Stimulated activated naive CD4-positive, alpha-beta T cell treated with Interleukin-2 at 50 U/mL for 16 hours (primary cell): ENCODE measurements around the gene FAM53B.

Experiments used
- DNase-seq: peaks from one replicate; lab custom pipeline; 2025; lab: John Stamatoyannopoulos, UW

FAM53B gene

DNA sequence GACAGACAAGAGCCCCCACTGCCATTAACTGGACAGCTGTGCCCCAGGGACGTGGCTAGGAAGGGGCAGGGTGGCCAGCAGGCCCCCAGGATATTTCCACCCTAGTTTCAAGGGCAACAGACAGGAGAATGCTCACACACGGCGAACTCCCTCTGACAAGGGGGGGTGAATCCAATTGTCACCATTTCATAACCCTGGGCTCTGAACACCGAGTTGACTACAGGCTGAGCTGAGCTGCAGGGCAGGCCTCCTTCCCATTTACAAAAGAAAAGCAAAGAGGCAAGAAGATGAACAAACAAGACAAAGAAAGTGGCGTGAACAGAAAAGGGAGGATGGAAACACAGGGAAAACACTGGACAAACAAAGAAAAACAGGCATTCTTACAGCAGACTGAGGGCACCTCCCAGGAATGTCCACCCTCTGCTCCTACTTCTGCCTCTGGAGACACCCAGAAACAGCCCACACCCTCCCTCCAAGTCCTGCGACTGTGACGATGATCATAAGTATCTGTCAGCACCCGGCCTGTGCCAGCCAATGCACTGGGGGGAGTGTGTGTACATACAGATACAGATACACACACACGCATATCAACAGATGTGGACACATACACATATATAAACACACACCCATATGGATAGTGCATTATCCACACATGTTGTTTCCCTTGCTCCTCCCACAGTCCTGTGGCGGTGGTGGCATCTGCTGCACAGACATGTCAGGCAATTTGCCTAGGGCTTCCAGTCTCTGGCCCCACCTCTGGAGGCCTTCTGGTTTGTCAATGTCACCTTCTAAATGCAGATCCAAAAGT is 66.2 kb downstream of the FAM53B start:
- no peak for DNase-seq

DNA sequence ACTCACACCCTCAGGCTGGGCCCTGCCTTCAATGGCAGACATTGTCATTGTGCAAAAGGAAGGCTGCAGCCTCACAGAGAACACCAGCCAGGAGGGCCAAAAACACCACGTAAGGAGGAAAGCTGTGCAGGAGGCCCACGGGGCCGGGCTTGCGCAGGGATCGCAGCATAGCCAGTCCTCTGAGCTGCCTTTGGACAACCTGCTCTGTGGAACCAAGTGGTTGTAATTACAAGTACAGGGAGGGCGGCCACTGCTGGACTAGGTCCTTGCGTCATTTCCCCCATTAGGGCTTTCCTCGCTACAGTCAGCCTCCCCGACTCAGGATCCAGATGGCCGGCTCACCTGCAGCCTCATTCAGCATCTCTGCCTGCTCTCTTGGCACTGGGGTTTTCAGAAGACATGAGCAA is 66.9 kb downstream of the FAM53B start:
- DNase-seq, result no peak

DNA sequence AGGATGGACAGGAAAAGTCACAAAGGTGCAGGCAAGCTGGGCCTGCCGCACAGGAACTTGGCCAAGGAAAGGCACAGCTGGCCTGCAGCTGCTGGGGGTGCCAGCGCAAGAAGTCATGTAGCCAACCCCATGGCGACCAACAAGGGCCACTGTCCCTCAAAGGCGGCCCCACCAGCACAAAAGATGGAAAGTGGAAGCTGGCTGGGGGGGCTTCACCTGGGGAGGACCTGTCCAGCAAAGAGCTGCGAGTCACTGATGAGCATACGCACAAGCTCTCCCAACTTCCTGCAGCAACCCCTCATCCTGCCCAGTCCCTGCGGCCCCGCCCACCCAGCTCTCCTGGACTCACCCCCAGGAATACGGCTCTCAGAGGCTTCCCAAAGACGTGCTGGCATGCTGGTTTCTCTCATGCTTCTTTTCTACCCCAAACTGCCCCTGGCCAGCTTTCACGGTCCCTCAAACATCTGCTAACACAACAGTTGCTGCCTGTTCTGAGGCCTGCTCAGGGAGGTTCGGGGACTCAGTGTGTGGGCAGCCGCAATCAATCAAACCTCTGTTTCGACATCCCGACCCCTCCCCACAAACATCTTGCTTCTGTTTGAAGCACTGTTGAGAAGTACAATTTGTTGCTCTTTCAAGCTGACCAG is 67.6 kb downstream of the FAM53B start:
- DNase-seq, result no peak

DNA sequence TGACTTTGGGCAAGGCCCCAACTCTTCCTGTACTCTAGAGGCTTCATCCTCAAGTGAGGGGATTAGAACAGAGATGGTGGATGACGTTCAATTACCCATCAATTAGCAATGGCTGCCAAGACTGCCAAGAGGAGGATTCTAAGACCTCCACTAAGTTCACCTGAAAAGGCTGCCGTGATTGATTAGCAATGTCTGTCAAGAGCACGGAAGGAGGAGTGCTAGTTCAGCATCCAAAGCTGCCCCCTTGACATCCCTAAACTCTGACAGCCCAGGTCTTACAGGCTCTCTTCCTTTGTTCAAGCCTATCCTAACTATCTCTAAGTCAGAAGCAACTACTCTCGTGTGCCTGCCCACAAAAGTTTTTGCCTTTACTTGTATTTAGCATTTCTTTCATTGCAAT is 68.4 kb downstream of the FAM53B start:
- no peak for DNase-seq

DNA sequence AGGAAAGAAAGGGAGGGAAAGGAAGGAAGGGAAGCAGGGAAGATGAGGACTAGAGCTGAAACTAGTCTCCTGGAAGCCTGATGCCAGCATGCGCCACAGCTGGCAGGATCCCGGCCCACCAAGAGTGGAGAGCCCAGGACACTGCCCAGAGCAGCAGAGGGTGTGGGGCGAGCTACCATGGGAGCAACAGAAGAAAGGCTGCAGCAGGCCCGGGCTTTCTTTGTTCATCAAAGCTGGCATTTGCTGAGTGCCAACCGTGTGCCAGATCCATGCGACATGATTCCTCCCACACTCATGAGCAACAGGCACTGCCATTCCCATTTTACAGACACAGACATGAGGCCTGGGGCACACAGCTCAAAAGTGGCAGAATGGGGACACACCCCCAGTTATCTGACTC is 68.9 kb downstream of the FAM53B start:
- no peak for DNase-seq

DNA sequence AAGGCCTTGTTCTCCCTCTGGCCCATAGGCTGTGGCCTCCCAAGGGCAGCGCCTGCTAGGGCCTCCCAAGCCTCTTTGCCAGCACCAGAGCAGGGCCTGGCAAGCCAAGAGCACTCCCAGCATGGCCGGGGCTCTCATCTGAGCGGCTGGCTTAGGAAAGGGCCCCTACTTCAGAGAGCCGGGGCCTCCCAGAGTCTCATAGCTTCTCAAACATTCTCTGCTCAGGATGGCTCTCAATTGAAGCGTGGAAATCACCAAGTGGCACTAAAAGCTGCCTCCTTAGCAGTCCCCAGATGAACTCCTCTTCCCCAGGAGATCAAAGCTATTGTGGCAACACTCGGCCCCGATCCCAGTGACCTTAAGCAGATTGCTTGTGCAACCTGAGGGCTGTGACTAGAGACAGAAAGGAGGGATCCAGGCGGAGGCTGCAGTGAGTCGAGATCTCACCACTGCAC is 69.4 kb downstream of the FAM53B start:
- DNase-seq, result no peak

DNA sequence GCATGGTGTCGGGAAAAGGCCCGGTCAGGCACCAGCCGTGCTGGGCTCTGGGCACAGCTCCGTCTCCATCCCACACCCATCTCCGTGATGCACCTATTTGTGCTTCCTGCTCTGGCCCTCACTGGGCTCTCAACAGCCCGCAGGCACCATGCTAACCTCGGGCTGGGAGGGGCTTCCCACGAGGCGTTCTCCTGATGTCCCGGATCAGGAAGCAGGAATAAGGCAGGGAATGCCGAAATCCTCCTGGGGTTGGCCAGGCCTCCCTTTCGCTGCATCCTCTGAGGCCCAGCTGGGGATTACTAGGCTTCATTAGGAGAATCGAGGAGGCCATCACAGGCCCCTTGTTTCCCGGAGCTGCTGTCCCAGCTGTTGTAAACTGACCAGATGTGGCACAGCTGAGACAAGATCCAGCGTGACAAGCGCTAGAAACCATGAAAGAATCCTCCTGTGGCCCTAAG is 72.0 kb downstream of the FAM53B start:
- no peak for DNase-seq

DNA sequence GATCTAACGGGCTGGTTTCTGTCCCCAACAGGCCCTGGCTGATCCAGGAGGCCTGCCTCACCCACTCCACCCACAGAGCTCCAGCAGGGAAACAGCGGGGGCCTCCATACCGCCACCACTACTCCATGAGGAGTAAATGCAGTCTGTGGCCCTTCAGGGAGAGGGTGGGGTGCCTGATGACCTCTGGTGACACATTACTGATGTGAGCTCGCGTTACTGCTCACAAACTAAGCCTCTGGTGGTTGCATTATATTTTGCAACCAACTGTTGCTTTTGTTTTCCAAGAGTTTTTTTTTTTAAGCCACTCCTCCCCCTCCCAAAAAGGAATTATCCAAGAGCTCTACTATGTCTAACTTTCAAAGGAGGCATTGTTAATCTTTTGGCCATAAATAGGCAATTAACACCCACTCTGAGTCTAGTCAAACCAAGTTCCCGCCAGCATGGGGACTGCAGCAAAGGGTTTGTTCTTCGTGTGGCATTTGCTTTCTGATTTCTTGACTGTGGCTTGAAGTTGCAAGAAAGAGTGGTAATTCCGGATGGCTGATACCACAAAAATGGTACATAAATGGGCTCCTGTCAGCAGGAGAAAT is 72.6 kb downstream of the FAM53B start:
- peak; percentile 22 for DNase-seq

DNA sequence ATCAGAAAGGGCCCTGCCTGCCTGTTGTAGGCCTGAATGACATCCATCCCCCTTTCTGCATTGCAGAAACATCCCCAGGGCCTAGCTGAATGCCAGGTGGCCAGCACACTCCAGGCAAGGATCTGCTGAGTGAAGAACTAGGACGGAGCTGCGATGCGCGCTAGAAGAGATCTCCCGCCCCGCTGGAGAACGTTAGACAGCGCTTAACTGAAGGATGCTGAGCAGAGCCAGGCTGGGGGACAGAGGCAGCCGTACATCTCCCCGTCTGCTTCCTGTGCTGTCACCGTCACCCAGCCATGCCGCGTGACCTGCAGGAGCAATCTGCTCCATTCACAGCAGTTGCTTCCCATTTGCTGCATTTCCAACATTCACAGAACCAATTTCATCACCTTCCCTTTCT is 73.3 kb downstream of the FAM53B start:
- no peak for DNase-seq

DNA sequence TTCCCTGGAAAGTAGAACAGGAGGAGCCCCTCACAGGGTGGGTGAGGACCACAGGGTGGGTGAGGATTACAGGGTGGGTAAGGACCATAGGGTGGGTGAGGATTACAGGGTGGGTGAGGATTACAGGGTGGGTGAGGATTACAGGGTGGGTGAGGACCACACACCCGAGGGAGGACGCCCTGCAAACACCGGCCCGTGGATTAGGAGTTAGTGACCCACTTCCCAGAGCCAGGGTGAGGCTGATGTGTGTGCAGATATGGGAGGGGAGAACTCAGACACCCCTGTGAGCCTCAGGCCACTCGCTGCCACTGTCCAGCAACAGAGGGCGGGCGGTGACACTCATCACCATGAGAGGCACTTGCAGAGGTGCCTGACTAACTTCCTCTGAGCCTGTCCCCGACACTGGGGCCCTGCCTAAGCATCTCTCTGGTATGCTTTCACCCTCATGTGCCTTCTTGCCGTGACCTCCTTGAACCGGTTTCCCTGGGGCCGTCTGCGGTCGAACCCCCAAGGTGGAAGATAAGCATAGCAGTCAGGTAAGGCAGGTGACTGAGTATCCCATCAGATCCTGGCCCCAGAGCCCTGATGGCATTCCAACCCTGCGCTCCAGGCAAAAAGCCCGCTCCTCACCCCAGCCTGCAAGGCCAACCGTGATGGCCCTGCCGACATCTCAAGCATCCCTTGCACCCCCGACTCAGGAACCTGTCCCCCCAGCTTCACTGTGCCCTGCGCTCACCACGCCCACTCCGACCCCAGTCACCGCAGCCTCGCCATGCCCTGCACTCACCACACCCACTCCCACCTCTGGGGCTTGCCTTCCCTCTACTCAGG is 74.1 kb downstream of the FAM53B start:
- no peak for DNase-seq

DNA sequence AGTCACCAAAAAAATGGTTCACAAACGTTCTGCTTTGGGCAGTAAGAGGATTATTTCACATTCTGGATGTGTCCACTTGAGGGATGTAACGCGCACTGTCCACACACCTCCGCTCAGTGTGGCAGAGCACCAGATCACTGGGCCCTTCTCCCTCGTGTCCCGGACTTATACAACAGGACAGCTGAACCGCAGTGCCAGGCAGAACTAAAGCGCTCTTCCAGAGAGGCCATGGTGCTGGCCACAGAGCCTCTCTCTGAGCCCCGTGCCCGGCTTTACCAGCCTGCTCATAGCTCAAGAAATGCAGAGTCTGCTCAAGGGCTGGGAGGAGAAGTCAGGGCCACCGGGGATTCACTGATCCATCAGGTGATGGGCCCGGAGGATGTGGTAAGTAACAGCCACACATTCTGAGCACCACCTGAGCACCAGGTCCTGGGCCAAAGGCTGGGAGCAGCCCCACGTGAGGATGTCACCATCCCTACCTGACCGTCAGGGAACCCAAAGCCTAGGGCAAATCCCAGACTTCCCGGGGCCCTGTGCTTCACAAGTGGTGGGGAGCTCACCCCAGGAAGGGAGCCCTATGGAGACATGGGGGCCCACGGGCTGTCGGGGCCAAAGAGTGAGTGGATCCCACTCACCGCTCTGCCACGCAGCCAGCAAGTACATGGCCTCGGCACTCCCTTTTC is 74.9 kb downstream of the FAM53B start:
- DNase-seq, result no peak

DNA sequence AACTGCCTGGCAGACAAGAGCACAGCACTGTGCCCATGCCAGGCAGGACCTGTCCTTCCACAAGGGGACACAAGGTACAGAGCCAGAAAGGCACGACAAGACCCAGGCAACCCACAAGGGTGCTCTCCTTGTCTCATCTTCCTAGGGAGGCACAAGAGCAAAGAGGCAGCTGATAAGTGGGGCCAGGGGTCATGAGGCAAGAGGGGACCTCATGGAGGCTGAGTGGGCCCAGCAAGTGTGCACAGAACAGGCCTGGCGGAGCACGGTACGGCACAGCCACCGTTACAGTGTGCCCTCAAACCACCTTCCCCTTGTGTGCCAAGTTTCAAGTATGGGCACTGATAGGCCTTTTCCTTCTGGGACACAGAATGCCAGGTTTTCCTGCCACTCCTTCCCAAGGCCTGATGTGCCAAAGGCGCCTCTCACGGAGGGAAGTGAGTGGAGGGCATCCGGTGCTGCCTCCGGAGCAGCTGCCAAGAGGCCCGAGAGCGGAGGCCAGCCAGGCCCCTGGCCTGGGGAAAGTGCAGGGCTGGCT is 75.6 kb downstream of the FAM53B start:
- no peak for DNase-seq

DNA sequence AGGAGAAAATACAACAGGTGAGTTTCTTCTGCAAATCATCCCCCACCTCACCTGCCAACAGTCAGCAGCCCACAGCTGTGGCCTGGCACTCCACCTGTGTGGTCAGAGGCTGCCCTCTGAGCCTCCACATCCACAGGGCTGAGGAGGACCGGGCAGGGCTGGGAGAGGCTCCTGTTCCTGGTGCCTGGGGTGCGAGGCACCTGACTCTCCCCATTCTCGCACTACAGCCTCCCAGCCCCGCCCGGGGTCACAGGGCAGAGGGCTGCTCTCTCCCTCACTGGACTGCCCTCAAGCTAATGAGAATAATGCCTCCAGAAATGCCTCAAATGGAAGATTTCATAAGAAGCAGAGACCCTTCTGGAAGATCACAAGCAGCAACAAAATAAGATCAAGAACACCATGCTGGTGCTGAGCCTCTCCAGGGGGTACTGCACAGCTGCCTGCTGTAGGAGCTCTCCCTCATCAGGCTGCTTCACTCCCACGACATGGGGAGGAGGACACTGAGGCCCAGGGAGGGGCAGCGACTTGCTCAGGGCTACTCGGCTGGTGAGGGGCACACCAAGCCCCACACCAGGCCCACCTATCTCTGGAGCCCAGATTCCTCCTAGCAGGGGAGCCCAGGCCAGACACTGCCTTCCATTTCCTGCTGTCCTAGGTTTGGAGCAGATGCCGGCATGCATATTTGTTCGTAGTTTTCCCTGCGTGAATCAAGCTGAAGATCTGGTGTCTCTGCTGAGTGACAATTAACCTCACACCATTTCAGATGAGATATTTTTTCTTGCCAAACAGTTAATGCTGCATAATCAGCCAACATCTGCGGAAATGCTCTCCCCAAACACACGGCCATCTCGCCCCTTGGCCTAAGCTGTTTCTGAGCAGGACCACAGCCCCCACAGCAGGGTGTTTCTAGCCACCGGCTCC is 76.5 kb downstream of the FAM53B start:
- DNase-seq, result no peak

DNA sequence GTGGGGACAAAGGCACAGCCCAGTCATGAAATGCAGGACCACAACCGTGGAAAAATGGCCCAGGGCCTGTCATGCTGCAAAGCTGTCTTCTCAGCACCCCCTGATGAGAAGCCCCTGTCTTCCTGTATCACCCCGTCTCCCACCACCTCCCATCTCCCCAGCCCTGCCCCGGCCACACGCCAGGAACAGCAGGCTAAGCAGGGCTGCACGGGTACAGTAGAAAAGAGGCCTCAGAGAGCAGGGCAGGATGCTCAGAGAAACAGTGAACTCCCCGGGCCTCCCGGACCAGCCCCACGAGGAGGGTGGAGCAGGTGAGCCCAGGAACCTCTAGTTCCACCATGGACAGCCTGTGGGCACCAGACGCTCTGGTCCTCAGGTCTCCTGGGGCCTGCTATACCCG is 77.7 kb downstream of the FAM53B start:
- DNase-seq, result no peak

DNA sequence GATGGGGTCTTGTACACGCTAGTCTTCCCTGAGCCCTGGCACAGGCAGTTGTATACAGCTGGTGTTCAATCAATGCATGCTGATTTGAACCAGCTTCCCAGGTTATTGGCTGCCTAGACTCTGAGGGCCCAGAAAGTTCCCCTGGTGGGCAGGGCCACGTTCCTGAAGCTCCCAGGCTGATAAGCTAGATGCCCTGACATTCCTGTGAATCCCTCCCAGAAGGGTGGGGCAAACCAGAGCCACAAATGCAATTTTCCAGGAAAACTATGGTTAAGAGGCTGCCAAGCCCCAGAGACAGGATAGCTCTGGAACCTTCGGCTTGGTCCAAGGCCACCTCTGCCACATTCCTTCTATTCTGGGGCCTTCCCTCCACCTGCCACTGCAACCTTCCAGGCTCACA is 78.2 kb downstream of the FAM53B start:
- no peak for DNase-seq

DNA sequence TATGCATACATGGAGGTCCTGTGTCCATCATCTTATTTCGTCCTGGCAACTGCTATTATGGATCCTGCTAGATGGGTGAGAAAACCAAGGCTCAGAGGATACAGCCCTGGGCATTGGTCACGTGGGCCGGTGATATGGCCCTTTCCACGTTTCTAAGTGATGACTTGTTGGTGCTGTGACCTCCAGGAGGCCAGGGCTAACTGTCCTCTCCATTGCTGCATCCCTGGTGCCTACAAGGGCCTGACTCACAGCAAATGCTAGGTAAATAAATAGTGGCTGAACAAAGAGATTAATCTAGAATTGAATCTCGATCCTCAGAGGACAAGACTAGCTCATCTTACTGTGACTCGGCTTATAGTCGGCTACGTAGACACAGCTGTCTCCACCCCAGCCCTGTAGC is 78.6 kb downstream of the FAM53B start:
- DNase-seq, result no peak

DNA sequence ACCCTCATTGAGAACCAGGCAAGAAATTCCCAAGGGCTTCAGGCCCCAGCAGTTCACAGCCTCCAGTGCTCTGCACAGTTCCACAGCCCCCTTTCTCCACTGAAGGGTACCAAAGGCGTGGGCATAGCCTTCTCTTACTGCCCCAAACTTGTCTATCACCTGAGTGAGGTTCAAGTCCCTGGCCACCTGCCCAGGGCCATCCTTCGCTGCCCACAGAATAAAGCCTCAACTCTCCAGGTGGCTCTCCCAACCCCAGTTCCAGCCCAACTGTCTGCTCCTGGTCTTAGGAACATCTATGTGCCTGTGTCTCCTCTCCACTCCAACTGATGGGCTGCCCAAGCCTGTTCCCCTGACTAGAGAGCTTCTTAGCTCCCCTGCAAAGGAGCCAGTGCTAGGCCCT is 79.1 kb downstream of the FAM53B start:
- no peak for DNase-seq

DNA sequence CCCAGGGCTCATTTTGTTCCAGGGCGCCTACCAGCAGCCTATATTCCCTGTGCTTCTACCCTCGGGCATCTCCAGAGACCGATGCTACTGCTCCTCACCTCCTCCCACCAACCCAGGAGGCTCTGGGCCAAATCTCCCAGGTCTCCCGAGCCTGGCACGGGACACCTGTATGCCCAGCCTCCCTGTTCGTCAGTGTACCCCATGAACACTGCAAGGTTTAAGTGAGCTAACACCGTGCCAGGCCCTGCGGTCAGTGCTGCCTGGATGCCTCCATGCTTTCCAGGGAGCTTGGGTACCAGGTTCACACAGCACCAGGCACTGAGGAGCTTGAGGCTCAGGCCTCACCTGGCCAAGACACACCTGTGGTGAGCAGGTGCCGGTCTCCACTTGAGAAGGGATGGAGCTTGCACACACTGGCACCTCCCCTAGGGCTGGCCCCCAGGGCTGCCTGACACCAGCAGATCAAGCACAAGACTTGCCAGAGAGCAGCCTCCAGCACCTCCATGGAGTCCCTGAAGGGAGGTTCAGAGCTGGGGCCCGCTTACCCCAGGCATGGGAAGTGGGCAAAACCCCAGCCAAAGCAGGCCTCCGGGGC is 80.3 kb downstream of the FAM53B start:
- no peak for DNase-seq

DNA sequence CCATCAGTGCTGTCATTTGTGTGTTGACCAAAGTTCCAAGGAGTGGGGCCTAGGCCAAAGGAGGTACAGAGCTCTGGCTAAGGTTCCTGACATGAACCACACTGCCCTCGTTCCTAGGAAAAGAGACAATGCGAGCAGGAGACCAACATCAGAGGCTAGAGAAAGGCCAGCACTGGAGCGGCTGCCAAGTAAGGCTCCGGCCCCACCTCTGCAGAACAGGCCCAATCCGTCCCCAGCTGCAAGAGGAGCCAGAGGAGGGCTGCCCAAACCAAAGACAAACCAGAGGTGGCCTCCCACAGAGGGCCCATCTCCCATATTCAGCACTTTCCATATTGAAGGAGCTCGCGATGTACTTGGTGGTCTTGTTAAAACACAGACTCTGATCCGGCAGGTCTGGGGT is 81.0 kb downstream of the FAM53B start:
- no peak for DNase-seq

DNA sequence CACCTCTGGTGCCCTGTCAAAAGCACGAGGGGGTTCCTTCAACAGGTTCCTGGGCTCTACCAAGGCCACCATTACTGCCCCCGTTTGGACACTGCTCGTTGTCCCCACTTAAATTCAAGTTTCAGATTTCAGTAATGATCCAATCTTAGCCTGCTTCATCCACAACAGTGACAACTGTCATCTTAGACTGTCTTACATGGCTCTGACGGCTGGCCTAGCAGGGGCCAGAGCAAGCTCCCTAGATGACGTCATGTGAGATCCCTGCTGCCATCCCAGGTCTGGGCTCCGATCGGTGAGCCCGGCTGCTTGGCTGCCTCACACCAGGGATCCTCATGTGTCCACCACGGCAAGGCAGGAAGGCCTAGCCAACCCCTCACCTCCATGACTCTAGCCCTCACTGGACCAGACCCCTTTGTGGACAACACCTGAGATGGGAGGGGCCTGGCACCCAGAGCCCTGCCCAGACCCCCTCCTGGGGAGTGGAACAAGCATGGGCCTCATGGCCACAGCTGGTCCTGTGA is 82.5 kb downstream of the FAM53B start:
- no peak for DNase-seq
